H9 (cell line): ENCODE results near the gene ABCG5. TPM values are rescaled to one million over a fixed set of nuclear protein-coding genes. Genes with fewer than 3 reads are reported as not detected.

Experiments used
- DNase-seq: peaks from one replicate; pipeline ENCODE4 v3.0.0-alpha.2; 2017
- H2AFZ ChIP-seq: one replicate; pipeline ENCODE4 v1.6.1; 2013; ENCODE audit warnings: mild to moderate bottlenecking, low read length, control low read depth, moderate library complexity
- H2AK5ac ChIP-seq: 2 replicates; pipeline ENCODE4 v1.6.1; 2013; ENCODE audit warnings: low read length, control low read depth, mixed read lengths; ENCODE audit not compliant: insufficient read length
- H2BK120ac ChIP-seq: one replicate; pipeline ENCODE4 v1.6.1; 2013; ENCODE audit warnings: low read depth, mild to moderate bottlenecking, low read length, control low read depth, inconsistent platforms; ENCODE audit not compliant: poor library complexity, severe bottlenecking
- H2BK12ac ChIP-seq: 2 replicates; pipeline ENCODE4 v1.6.1; 2013; ENCODE audit warnings: low read length, control low read depth, mixed read lengths, low read depth; ENCODE audit not compliant: insufficient read length
- H2BK15ac ChIP-seq: 2 replicates; pipeline ENCODE4 v1.6.1; 2013; ENCODE audit warnings: low read depth, low read length, control low read depth
- H2BK20ac ChIP-seq: one replicate; pipeline ENCODE4 v1.6.1; 2013; ENCODE audit warnings: low read depth, mild to moderate bottlenecking, low read length, control low read depth, inconsistent platforms; ENCODE audit not compliant: poor library complexity, severe bottlenecking
- H2BK5ac ChIP-seq: 2 replicates; pipeline ENCODE4 v1.6.1; 2013; ENCODE audit warnings: low read length, control low read depth, mixed read lengths; ENCODE audit not compliant: insufficient read length
- H3K14ac ChIP-seq: 2 replicates; pipeline ENCODE4 v1.6.1; 2013; ENCODE audit warnings: low read length, control low read depth; ENCODE audit not compliant: insufficient read depth
- H3K18ac ChIP-seq: 2 replicates; pipeline ENCODE4 v1.6.1; 2013; ENCODE audit warnings: low read depth, mild to moderate bottlenecking, mixed read lengths, low read length, control low read depth; ENCODE audit not compliant: insufficient read length
- H3K23ac ChIP-seq: 2 replicates; pipeline ENCODE4 v1.6.1; 2013; ENCODE audit warnings: low read length, control low read depth, mixed read lengths, low read depth; ENCODE audit not compliant: insufficient read length
- H3K23me2 ChIP-seq: 2 replicates; pipeline ENCODE4 v1.6.1; 2013; ENCODE audit warnings: low read depth, mild to moderate bottlenecking, mixed read lengths, low read length, control low read depth; ENCODE audit not compliant: insufficient read length, poor library complexity, severe bottlenecking
- H3K27ac ChIP-seq: 2 replicates; pipeline ENCODE4 v1.5.1; 2013; ENCODE audit warnings: low read length, control low read depth, mixed read lengths, low read depth; ENCODE audit not compliant: insufficient read length
- H3K27me3 ChIP-seq: 2 replicates; pipeline ENCODE4 v1.6.1; 2013; ENCODE audit warnings: low read length, control low read depth, inconsistent platforms; ENCODE audit not compliant: insufficient read depth
- H3K4ac ChIP-seq: 2 replicates; pipeline ENCODE4 v1.6.1; 2013; ENCODE audit warnings: low read depth, mild to moderate bottlenecking, control low read depth, inconsistent platforms, low read length, moderate library complexity
- H3K4me1 ChIP-seq: 2 replicates; pipeline ENCODE4 v1.6.1; 2013; ENCODE audit warnings: low read length, control low read depth, inconsistent platforms; ENCODE audit not compliant: insufficient read depth
- H3K4me2 ChIP-seq: 2 replicates; pipeline ENCODE4 v1.6.1; 2013; ENCODE audit warnings: low read length, control low read depth, mixed read lengths; ENCODE audit not compliant: insufficient read length, insufficient read depth
- H3K56ac ChIP-seq: 2 replicates; pipeline ENCODE4 v1.6.1; 2013; ENCODE audit warnings: low read depth, mild to moderate bottlenecking, mixed read lengths, low read length, control low read depth; ENCODE audit not compliant: insufficient read length
- H3K79me1 ChIP-seq: 2 replicates; pipeline ENCODE4 v1.6.1; 2013; ENCODE audit warnings: low read depth, mild to moderate bottlenecking, moderate library complexity, low read length, control low read depth, inconsistent platforms; ENCODE audit not compliant: insufficient read depth, poor library complexity, severe bottlenecking
- H3K79me2 ChIP-seq: 2 replicates; pipeline ENCODE4 v1.6.1; 2013; ENCODE audit warnings: low read length, control low read depth, inconsistent platforms; ENCODE audit not compliant: insufficient read depth
- H3K9ac ChIP-seq: 2 replicates; pipeline ENCODE4 v1.6.1; 2013; ENCODE audit warnings: low read length, control low read depth, mixed read lengths; ENCODE audit not compliant: insufficient read length; ENCODE audit errors: extremely low read depth
- H3K9me3 ChIP-seq: one replicate; pipeline ENCODE4 v1.6.1; 2013; ENCODE audit warnings: low read depth, low read length, inconsistent platforms; ENCODE audit not compliant: control insufficient read depth
- H3T11ph ChIP-seq: one replicate; pipeline ENCODE4 v1.6.1; 2013; ENCODE audit warnings: mild to moderate bottlenecking, low read length, control low read depth, inconsistent platforms
- H4K20me1 ChIP-seq: one replicate; pipeline ENCODE4 v1.6.1; 2013; ENCODE audit not compliant: control insufficient read depth, insufficient read length, insufficient read depth
- H4K5ac ChIP-seq: 2 replicates; pipeline ENCODE4 v1.6.1; 2013; ENCODE audit warnings: low read depth, mild to moderate bottlenecking, mixed read lengths, low read length, control low read depth; ENCODE audit not compliant: insufficient read length
- H4K8ac ChIP-seq: replicated peaks from 2 replicates; pipeline ENCODE4 v1.6.1; 2013; ENCODE audit warnings: low read length, control low read depth, mixed read lengths, low read depth; ENCODE audit not compliant: insufficient read length
- H4K91ac ChIP-seq: 2 replicates; pipeline ENCODE4 v1.6.1; 2013; ENCODE audit warnings: low read depth, mild to moderate bottlenecking, moderate library complexity, mixed read lengths, low read length, control low read depth; ENCODE audit not compliant: insufficient read length
- H3K27ac Mint-ChIP-seq, 3 experiments: 2 replicates in 2 of 3; 3 replicates in 1 of 3; pipeline ENCODE4 v1.8.0; 2020 to 2021; ENCODE audit warnings: mixed read lengths in 3 of 3, mild to moderate bottlenecking in 1 of 3, moderate library complexity in 1 of 3
- H3K27me3 Mint-ChIP-seq: 2 replicates; pipeline ENCODE4 v1.8.0; 2021; ENCODE audit warnings: low read depth, mild to moderate bottlenecking, moderate library complexity, mixed read lengths
- H3K36me3 Mint-ChIP-seq, 3 experiments: 2 replicates in 2 of 3; 3 replicates in 1 of 3; pipeline ENCODE4 v1.8.0; 2020 to 2021; ENCODE audit warnings: low read depth in 3 of 3, mixed read lengths in 3 of 3; ENCODE audit not compliant: insufficient read depth in 1 of 3
- H3K4me1 Mint-ChIP-seq, 2 experiments: 2 replicates each; pipeline ENCODE4 v1.8.0; 2020; ENCODE audit warnings: mixed read lengths in 2 of 2
- H3K4me3 Mint-ChIP-seq, 2 experiments: 2 replicates in 1 of 2; 3 replicates in 1 of 2; pipeline ENCODE4 v1.8.0; 2020 to 2021; ENCODE audit warnings: mild to moderate bottlenecking in 2 of 2, mixed read lengths in 2 of 2, moderate library complexity in 1 of 2
- H3K9me3 Mint-ChIP-seq, 2 experiments: 2 replicates in 1 of 2; 3 replicates in 1 of 2; pipeline ENCODE4 v1.8.0; 2020; ENCODE audit warnings: mild to moderate bottlenecking in 2 of 2, mixed read lengths in 2 of 2, moderate library complexity in 1 of 2
- CTCF ChIP-seq: fragments of 200-600 bp; sonication (generic); conservative IDR thresholded peaks from 3 replicates; pipeline ENCODE4 v1.8.0; 2021; ENCODE audit warnings: antibody characterized with exemption, mild to moderate bottlenecking
- WGBS: extraction: QIAGEN DNeasy Blood & Tissue Kit; methylation state at CpG from one replicate; pipeline ENCODE4 v1.1.7; 2013; ENCODE audit warnings: missing lambda C conversion rate, low lambda C conversion rate, mixed read lengths; ENCODE audit not compliant: insufficient read length; ENCODE audit errors: extremely low coverage; 5-methylcytosine and 5-hydroxymethylcytosine counted together
- total RNA-seq: library from RNA; stranded (reverse); gene quantifications from 2 replicates; pipeline ENCODE4 v1.2.1, GENCODE V29; 2021

The ABCG5 gene
- total RNA-seq, 1 experiment from 2014 or later: not detected

- Histone ChIP-seq H3K4me2 (no peak overlapping the region), H4K5ac (no peak overlapping the region), H2AFZ (no peak overlapping the region), H3K23ac (no peak overlapping the region), H4K20me1 (no peaks in the 10 kb centered on the region), H3K79me1 (no peaks in the 10 kb centered on the region), H3K27me3 (no peaks in the 10 kb centered on the region), H3K18ac (no peak overlapping the region), H3K9ac (no peak overlapping the region), H3K27ac (no peak overlapping the region), H3T11ph (no peak overlapping the region), H3K14ac (no peak overlapping the region), H4K8ac (no peak overlapping the region), H3K56ac (no peak overlapping the region), H2BK120ac (no peak overlapping the region), H2BK20ac (no peak overlapping the region), H2AK5ac (no peak overlapping the region), H2BK15ac (no peak overlapping the region), H3K79me2 (no peaks in the 10 kb centered on the region), H3K4ac (no peak overlapping the region), H3K9me3 (no peaks in the 10 kb centered on the region), H4K91ac (no peak overlapping the region), H3K4me1 (no peaks in the 10 kb centered on the region), H2BK12ac (no peak overlapping the region), H2BK5ac (no peak overlapping the region), H3K23me2 (no peaks in the 10 kb centered on the region)
- no peaks in the 10 kb centered on the region for H3K4me1 Mint-ChIP-seq
- H3K4me3 Mint-ChIP-seq: no peak overlapping the region
- WGBS: no CpG with 5 or more reads among the region's 3 CpGs
- no peaks in the 10 kb centered on the region for H3K36me3 Mint-ChIP-seq
- H3K9me3 Mint-ChIP-seq: no peaks in the 10 kb centered on the region
- H3K27ac Mint-ChIP-seq: no peak overlapping the region
- DNase-seq: no peak
- no peak for TF ChIP-seq CTCF
- no peaks in the 10 kb centered on the region for H3K27me3 Mint-ChIP-seq
Measured at GRCh38 chr2:43792653-43793052, 46.0 kb downstream of the ABCG5 start.
